Measurements from ENCODE around the gene GCN1. TPM values are rescaled to one million over a fixed set of nuclear protein-coding genes. Genes with fewer than 3 reads are reported as not detected.
A peak's percentile ranks its signal among the peaks of the same experiment; 100 is the strongest.
"Not testable (repeated sequence)": the region's sequence is repeated elsewhere in the genome, so short reads cannot be mapped to it uniquely, and the experiment has no call there.

The GCN1 gene
- polyA plus RNA-seq (ENCODE audit: insufficient read length in 10 of 10): 10 to 100 TPM; 32.7 to 50.4 (median 39.9) TPM
- long read RNA-seq, donor 1, partial matches to known transcripts: 6 of 6 reads
- long read RNA-seq, donor 1, other reads (novel, unspliced or antisense): 0 of 6 reads
- long read RNA-seq, donor 2: 0 reads
- long read RNA-seq, donor 3: 0 reads
- long read RNA-seq, donor 4, partial matches to known transcripts: 13 of 13 reads
- long read RNA-seq, donor 4, other reads (novel, unspliced or antisense): 0 of 13 reads
- long read RNA-seq, donor 5, partial matches to known transcripts: 9 of 9 reads
- long read RNA-seq, donor 5, other reads (novel, unspliced or antisense): 0 of 9 reads
- long read RNA-seq, donor 6: 0 reads
- long read RNA-seq, donor 7, partial matches to known transcripts: 11 of 12 reads
- long read RNA-seq, donor 7, other reads (novel, unspliced or antisense): 0 of 12 reads
- long read RNA-seq, donor 8: 0 reads
- long read RNA-seq, donor 9: 0 reads

- DNase-seq: peak; percentile 79 to 95 (median 91)
These were observed at the start of gene GCN1 for GRCh38 chr12:120194534-120195395. Gene GCN1, minus strand, starts transcription at chr12:120194715. Its CDS starts 18 bp downstream, at chr12:120194697.

- DNase-seq: no peak
These were observed 48.6 kb upstream of the GCN1 start for GRCh38 chr12:120242971-120243699.

GRCh38 chr12:120242275-120242799, 47.8 kb upstream of the GCN1 start:
- DNase-seq: no peak

- no peak for DNase-seq
These were observed 47.2 kb upstream of the GCN1 start for GRCh38 chr12:120241561-120242274.

GRCh38 chr12:120240495-120240833, 45.9 kb upstream of the GCN1 start:
- no peak for DNase-seq

- DNase-seq: no peak
These were observed 45.4 kb upstream of the GCN1 start for GRCh38 chr12:120239776-120240494.

GRCh38 chr12:120238839-120239445, 44.4 kb upstream of the GCN1 start:
- no peak for DNase-seq

GRCh38 chr12:120238217-120238616, 43.7 kb upstream of the GCN1 start:
- no peak for DNase-seq

GRCh38 chr12:120237360-120238171, 43.1 kb upstream of the GCN1 start:
- DNase-seq: peak in 2 of 3 donors; percentile 54 to 69

- DNase-seq: not testable (repeated sequence)
These were observed 42.3 kb upstream of the GCN1 start for GRCh38 chr12:120236809-120237208.

GRCh38 chr12:120235369-120236323, 41.1 kb upstream of the GCN1 start:
- peak in 2 of 3 donors; percentile 51 to 75 for DNase-seq

GRCh38 chr12:120234643-120235368, 40.3 kb upstream of the GCN1 start:
- peak; percentile 89 to 97 (median 94) for DNase-seq

GRCh38 chr12:120231316-120232011, 36.9 kb upstream of the GCN1 start:
- peak in 2 of 3 donors; percentile 49 to 95 for DNase-seq

GRCh38 chr12:120230974-120231315, 36.4 kb upstream of the GCN1 start:
- DNase-seq: no peak

GRCh38 chr12:120230326-120230973, 35.9 kb upstream of the GCN1 start:
- DNase-seq: peak; percentile 77 to 97 (median 83)
